HG03060 (cell line): ENCODE data around the gene CCDC33.

ENCODE experiments used
- ATAC-seq: cut with Tn5 transposase; IDR thresholded peaks from one replicate; pipeline ENCODE4 v1.9.1; 2021; ENCODE audit warnings: low read depth, moderate number of reproducible peaks; ENCODE audit not compliant: unreplicated experiment

Gene CCDC33

GRCh38 chr15:74328331-74329056 lies 92.4 kb downstream of the CCDC33 start:
- ATAC-seq = no peak

- ATAC-seq = no peak
Observed at GRCh38 chr15:74330861-74331408, 94.8 kb downstream of the CCDC33 start.

GRCh38 chr15:74332011-74332410 lies 95.9 kb downstream of the CCDC33 start:
- ATAC-seq = no peak

- ATAC-seq = no peak
Observed at GRCh38 chr15:74332611-74333010, 96.5 kb downstream of the CCDC33 start.

GRCh38 chr15:74333093-74333492 lies 97.0 kb downstream of the CCDC33 start:
- ATAC-seq = no peak

- no peak for ATAC-seq
Observed at GRCh38 chr15:74333662-74334061, 97.5 kb downstream of the CCDC33 start.

GRCh38 chr15:74334127-74334526 lies 98.0 kb downstream of the CCDC33 start:
- ATAC-seq = no peak

- ATAC-seq = no peak
Observed at GRCh38 chr15:74335396-74335795, 99.3 kb downstream of the CCDC33 start.

- no peak for ATAC-seq
Observed at GRCh38 chr15:74336061-74337005, 100.2 kb downstream of the CCDC33 start.

GRCh38 chr15:74337146-74337545 lies 101.0 kb downstream of the CCDC33 start:
- ATAC-seq = no peak

GRCh38 chr15:74337607-74338211 lies 101.6 kb downstream of the CCDC33 start:
- ATAC-seq = no peak

- ATAC-seq = no peak
Observed at GRCh38 chr15:74338676-74339075, 102.5 kb downstream of the CCDC33 start.

- ATAC-seq = no peak
Observed at GRCh38 chr15:74339371-74339770, 103.2 kb downstream of the CCDC33 start.

GRCh38 chr15:74340150-74340549 lies 104.0 kb downstream of the CCDC33 start:
- ATAC-seq = no peak

- ATAC-seq = no peak
Observed at GRCh38 chr15:74343127-74343796, 107.1 kb downstream of the CCDC33 start.

- ATAC-seq = no peak
Observed at GRCh38 chr15:74343797-74344127, 107.6 kb downstream of the CCDC33 start.

GRCh38 chr15:74345051-74345450 lies 108.9 kb downstream of the CCDC33 start:
- no peak for ATAC-seq

GRCh38 chr15:74347757-74348250 lies 111.7 kb downstream of the CCDC33 start:
- no peak for ATAC-seq

- ATAC-seq = no peak
Observed at GRCh38 chr15:74349241-74349778, 113.2 kb downstream of the CCDC33 start.
